Testis (tissue), 2 donors: ENCODE results near the gene TLK1.

Experiments used
- POLR2A ChIP-seq: fragments of 450-650 bp; IDR thresholded peaks from one replicate; pipeline ENCODE4 v1.6.1; 2017; ENCODE audit warnings: antibody characterized with exemption, mild to moderate bottlenecking, moderate library complexity
- TF ChIP-seq, protein P1 (sequence below), 3 experiments: fragments of 450-650 bp in 2 of 3; fragments of 200-600 bp in 1 of 3; sonication (generic) in 1 of 3; IDR thresholded peaks; one replicate each; pipeline ENCODE4 v1.5.1; 2016 to 2019; ENCODE audit warnings: antibody characterized with exemption in 3 of 3, mild to moderate bottlenecking in 2 of 3, moderate library complexity in 1 of 3

DNA sequence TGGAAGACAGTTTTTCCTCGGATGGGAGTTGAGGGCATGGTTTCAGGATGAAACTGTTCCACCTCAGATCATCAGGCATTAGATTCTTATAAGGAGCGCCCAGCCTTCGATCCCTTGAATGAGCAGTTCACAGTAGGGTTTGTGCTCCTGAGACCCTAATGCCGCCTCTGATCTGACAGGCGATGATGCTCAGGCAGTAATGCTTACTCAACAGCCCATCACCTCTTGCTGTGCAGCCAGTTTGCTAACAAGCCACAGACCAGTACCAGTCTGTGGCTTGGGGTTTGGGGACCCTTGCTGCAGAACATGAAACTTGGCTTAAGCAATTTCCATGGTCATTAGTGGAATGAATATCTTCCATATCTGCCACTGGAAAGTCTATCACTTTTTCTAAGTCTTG, 175.3 kb downstream of the TLK1 start:
- TF ChIP-seq, protein P1, sequence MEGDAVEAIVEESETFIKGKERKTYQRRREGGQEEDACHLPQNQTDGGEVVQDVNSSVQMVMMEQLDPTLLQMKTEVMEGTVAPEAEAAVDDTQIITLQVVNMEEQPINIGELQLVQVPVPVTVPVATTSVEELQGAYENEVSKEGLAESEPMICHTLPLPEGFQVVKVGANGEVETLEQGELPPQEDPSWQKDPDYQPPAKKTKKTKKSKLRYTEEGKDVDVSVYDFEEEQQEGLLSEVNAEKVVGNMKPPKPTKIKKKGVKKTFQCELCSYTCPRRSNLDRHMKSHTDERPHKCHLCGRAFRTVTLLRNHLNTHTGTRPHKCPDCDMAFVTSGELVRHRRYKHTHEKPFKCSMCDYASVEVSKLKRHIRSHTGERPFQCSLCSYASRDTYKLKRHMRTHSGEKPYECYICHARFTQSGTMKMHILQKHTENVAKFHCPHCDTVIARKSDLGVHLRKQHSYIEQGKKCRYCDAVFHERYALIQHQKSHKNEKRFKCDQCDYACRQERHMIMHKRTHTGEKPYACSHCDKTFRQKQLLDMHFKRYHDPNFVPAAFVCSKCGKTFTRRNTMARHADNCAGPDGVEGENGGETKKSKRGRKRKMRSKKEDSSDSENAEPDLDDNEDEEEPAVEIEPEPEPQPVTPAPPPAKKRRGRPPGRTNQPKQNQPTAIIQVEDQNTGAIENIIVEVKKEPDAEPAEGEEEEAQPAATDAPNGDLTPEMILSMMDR (IDR thresholded peaks at IDR 0.05) = no peak
- TF ChIP-seq POLR2A = no peak
